Omental fat pad (tissue), 4 donors: ENCODE measurements around the gene CILP2. TPM values are rescaled to one million over a fixed set of nuclear protein-coding genes. Genes with fewer than 3 reads are reported as not detected.

Source experiments
- ATAC-seq: fragments of 150-250 bp; one replicate; pipeline ENCODE4 v1.9.1; 2016; ENCODE audit warnings: mild to moderate bottlenecking, moderate library complexity; ENCODE audit not compliant: low FRiP score
- DNase-seq: peaks from one replicate; pipeline ENCODE4 v3.0.0-alpha.2; 2019; ENCODE audit warnings: low spot score
- total RNA-seq, 4 donors: library from RNA; depleted of rRNA; stranded (reverse); fragments of >200 nt; gene quantifications; one replicate each; pipeline ENCODE4 v1.1.0, GENCODE V29; 2016
- TF ChIP-seq, protein P1 (sequence below), 3 donors: fragments of 450-650 bp; IDR thresholded peaks; one replicate each; pipeline ENCODE4 v1.5.1; 2016 to 2017; ENCODE audit warnings: antibody characterized with exemption in 3 of 3, mild to moderate bottlenecking in 3 of 3, moderate library complexity in 2 of 3

CILP2 gene
- total RNA-seq, 4 donors from 2014 or later: 0.28 to 2.2 (median 0.38) TPM

DNA sequence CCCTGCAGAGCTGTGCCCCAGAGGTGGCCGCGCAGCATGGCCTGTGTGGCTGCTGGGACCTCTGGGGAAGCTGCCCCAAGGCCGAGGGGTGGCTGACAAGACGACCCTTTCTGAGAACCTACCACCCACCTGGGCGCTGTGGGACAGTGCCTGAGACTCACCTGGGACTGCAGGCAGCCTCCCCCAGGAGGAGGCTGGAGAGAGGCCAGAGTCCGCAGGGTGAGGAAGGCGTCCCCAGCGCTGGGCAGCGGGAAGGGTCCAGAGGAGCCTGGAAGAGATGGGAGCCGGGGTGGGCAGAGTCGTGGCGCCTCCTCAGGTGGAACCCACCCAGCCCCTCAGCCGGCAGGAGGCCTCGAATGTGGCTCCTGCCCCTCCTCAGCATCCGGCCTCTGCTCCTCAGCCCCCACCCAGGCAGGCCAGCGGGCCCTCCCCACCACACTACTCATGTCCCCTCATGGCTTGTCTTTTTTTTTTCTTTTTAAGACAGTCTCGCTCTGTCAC lies 25.3 kb downstream of the CILP2 start:
- no peak for DNase-seq
- no peak for ATAC-seq
- TF ChIP-seq, protein P1, sequence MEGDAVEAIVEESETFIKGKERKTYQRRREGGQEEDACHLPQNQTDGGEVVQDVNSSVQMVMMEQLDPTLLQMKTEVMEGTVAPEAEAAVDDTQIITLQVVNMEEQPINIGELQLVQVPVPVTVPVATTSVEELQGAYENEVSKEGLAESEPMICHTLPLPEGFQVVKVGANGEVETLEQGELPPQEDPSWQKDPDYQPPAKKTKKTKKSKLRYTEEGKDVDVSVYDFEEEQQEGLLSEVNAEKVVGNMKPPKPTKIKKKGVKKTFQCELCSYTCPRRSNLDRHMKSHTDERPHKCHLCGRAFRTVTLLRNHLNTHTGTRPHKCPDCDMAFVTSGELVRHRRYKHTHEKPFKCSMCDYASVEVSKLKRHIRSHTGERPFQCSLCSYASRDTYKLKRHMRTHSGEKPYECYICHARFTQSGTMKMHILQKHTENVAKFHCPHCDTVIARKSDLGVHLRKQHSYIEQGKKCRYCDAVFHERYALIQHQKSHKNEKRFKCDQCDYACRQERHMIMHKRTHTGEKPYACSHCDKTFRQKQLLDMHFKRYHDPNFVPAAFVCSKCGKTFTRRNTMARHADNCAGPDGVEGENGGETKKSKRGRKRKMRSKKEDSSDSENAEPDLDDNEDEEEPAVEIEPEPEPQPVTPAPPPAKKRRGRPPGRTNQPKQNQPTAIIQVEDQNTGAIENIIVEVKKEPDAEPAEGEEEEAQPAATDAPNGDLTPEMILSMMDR (IDR thresholded peaks at IDR 0.05): no peak

DNA sequence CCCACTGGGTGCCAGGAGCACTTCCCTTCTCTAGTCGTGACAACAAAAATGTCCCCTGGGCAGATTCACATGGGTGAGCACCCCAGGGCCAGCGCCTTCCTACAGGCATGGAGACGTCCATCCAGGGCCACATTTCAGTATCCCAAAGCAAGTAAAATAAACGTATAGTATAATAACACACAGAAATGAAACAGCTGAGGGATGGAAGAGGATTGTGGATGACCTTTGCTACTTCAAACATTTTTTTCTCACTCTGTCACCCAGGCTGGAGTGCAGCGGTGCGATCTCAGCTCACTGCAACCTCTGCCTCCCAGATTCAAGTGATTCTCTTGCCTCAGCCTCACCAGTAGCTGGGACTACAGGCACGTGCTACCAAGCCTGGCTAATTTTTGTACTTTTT lies 28.2 kb downstream of the CILP2 start:
- TF ChIP-seq, protein P1 (IDR thresholded peaks at IDR 0.05): no peak
- DNase-seq (no peak), ATAC-seq (no peak)

DNA sequence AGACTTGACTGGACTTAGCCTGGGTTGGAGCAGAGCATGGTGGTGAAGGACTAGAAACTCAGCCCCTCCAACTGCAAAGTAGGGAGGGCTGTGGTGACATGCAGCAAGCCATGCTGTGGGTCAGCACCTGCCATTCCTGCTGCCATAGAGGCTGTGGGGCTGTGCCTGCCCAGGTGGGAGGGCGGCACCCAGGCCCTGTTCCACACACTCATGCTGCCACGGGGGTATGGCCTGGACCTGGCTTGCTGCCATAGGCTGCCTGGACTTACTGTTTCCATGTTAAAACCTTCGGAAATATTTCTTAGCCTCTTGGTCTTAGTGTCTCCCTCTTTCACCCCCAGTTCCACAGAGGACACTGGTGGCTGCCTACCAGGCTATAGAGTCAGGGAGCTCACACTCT lies 29.3 kb downstream of the CILP2 start:
- TF ChIP-seq, protein P1 (IDR thresholded peaks at IDR 0.05): no peak
- no peak for ATAC-seq
- DNase-seq: no peak

DNA sequence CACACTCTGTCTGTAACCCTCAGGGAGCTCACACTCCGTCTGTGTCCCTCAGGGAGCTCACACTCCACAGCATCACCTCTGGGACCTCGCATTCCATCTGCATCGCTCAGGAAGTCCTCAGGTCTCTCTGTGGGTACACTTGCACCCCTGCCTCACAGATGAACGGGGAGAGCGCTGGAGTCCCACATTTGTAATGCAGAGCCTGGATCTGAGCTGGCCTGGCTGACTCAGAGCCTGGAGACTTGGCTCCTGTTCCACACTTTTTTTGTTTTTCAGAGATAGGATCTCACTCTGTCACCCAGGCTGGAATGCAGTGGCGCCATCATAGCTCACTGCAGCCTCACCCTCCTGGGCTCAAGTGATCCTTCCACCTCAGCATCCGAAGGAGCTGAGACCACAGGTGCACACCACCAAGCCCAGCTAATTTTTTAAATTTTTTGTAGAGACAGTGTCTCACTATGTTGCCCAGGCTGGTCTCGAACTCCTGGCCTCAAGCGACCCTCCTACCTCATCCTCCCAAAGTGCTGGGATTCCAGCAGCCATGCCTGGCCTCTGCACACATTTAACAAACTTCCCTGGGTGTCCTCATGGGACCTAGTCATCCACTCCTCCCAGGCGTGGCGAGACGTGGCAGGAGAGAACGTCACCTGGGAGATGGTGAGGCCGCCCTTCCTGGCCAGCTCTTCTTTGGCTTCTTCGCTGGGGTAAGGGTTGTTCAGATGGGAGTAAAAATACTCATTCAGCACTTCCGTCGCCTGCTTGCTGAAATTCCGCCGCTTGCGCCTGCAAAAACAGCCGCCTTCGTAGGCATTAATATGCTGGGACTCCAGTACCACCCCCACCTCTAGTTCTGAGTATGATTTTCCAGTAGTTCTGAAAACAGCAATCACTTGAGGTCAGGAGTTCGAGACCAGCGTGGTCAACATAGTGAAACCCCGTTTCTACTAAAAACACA lies 31.0 kb downstream of the CILP2 start:
- DNase-seq: no peak
- no peak for ATAC-seq

DNA sequence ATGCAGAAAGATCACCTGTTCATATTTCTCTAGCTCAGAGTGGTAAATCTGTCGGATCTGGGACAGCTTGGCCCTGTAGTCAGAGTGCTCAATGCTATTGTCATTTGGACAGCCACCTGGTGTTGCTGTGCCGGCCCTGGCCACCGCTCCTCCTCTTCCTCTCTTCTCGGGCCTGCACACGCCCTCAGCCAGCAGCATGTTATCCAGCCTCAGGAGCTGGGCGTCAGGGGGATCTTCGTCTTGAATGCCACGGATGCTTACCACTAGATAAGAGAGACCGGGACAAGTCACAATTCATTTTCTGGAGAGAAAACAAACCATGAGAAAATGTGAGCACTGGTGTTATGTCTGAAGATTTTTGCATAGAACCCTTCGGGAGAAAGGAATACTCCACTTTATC lies 32.5 kb downstream of the CILP2 start:
- ATAC-seq (no peak), DNase-seq (no peak)
- TF ChIP-seq, protein P1 (IDR thresholded peaks at IDR 0.05): no peak

More for the DNA sequence above, 31.0 kb downstream of the CILP2 start:
- TF ChIP-seq, protein P1 (IDR thresholded peaks at IDR 0.05): no peak

DNA sequence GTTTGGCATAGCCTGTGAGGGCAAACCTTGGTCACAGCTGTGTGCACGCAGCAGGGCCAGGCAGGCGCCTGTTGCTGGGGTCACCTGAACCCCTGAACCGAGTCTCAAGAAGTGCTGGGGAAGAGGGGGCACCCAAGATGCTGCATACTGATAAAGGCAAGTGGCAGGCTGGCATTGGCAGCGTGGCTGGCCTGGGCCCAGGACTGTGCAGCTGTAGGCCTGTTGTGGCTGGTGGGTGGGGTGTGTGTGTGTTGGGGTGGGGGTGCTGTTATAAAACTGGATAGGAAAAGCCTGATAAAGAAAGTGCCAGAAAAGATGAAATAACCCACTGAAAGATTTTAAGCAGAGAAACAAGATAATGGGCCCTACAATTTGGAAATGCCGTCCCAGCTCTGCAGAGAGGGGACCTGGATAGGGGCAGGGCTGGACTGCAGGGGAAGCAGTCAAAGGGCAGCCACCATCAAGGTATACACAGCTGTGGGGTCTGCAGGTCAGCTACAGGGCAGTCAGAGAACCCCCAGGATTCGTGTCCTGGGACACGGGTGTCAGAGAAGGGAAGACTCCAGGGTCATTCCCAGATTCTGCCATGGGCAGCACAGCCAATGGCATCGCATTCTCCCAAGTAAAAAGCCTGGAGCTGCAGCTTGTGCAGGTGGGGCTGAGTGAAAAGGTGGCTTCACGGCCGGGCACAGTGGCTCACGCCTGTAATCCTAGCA lies 33.2 kb downstream of the CILP2 start:
- DNase-seq (no peak), ATAC-seq (no peak)
- TF ChIP-seq, protein P1 (IDR thresholded peaks at IDR 0.05): no peak
